HEK293 (cell line): Measurements from ENCODE around the gene SCFD1.

Source experiments
- CTCF ChIP-seq: fragments of 450-650 bp; formaldehyde crosslinking; IDR thresholded peaks from 2 replicates; pipeline ENCODE4 v1.5.1; 2016; ENCODE audit warnings: missing biosample characterization, missing genetic modification characterization
- PBX3 ChIP-seq: sonication (generic); formaldehyde crosslinking; IDR thresholded peaks from 2 replicates; pipeline ENCODE4 v1.8.1; 2022; ENCODE audit warnings: mild to moderate bottlenecking, moderate library complexity, missing genetic modification reagents
- ZNF223 ChIP-seq: fragments of 450-650 bp; formaldehyde crosslinking; IDR thresholded peaks from 2 replicates; pipeline ENCODE4 v1.5.1; 2016; ENCODE audit warnings: missing biosample characterization, missing genetic modification characterization
- ZSCAN30 ChIP-seq: fragments of 450-650 bp; IDR thresholded peaks from 2 replicates; pipeline ENCODE4 v1.5.1; 2018; ENCODE audit warnings: missing biosample characterization, mild to moderate bottlenecking, missing genetic modification characterization, moderate library complexity

- no peak for TF ChIP-seq ZNF223 (tag by site-specific recombination)
- TF ChIP-seq ZSCAN30 (tag by site-specific recombination) = no peak
- TF ChIP-seq CTCF (tag by site-specific recombination) = no peak
- TF ChIP-seq PBX3 (CRISPR knock-in tag) = no peak
These were observed 131.3 kb downstream of the SCFD1 start for GRCh38 chr14:30753452-30753851.
